Measurements from ENCODE around the gene MST1R.
"Not testable (repeated sequence)": the region's sequence is repeated elsewhere in the genome, so short reads cannot be mapped to it uniquely, and the experiment has no call there.

The MST1R gene

DNA sequence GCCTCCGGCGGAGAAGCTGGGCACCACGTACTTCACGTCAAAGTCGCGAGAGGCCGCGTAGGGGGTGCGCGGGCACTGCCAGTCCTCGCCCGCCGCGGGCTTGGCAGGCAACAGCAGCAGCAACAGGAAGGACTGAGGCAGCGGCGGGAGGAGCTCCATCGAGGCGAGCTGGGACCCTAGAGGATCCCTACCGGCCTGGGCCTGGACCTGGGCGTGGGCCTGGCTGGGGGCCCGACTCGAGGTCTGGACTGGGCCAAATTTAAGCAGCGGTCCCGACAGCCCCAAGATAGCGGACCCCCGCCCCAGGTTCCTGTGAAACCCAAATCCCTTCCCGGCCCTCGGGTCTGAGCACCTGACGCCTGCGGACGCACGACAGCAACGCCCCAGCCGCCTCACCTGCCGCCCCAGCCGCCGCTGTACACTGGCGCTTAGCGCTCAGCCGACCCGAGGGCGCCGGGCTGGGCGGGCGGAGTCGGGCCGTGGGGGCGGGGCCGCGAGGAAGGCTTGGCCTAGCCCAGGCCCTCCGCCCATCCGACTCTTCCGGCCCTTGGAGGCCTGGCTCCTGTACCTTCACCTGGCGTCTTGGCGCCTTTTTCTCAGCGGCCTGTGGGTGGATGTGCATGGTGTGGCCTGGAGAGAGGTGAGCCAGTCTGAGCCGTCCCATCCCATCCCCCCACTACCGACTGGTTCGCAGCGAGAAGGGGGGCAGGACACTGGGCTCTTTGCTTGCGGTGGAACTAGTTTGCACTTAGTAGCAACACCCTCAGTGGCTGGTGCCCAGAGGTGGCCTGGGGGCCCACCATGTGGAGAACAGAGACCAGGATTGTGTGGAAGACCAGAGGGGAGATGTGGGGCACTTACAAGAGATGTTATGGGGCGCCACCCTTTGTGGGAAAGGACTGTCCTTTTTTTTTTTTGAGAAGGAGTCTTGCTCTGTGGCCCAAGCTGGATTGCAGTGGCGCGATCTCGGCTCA, at the start of gene MST1R:
MST1R (minus strand) TSS at position 423 of the 974 bp plus-strand sequence; CDS start at position 159, 264 bp downstream.
- no peak for FAIRE-seq

DNA sequence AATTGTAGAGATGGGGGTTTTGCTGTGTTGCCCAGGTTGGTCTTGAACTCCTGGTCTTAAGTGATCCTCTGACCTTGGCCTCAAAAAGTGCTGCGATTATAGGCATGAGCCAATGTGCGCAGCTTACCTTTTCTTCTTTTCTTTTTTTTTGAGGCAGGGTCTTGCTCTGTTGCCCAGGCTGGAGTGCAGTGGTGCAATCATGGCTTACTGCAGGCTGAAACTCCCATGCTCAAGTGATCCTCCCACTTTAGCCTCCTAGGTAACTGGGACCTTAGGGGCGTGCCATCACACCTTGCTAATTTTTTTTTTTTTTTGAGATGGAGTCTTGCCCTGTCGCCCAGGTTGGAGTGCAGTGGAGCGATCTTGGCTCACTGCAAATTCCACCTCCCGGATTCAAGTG, 49.3 kb upstream of the MST1R start:
- FAIRE-seq = no peak

DNA sequence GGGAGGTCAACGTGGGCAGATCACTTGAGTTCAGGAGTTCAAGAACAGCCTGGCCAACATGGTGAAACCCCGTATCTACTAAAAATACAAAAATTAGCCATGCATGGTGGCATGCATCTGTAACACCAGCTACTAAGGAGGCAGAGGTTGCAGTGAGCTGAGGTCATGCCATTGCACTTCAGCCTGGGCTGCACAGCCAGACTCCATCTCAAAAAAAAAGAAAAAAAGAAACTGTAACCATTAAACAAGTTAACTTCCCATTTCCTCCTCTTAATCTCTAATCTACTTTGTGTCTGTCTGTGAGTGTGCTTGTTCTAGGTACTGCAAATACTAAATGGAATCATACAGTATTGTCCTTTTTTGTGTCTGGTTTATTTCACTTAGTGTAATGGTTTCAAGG, 39.0 kb upstream of the MST1R start:
- no peak for FAIRE-seq

DNA sequence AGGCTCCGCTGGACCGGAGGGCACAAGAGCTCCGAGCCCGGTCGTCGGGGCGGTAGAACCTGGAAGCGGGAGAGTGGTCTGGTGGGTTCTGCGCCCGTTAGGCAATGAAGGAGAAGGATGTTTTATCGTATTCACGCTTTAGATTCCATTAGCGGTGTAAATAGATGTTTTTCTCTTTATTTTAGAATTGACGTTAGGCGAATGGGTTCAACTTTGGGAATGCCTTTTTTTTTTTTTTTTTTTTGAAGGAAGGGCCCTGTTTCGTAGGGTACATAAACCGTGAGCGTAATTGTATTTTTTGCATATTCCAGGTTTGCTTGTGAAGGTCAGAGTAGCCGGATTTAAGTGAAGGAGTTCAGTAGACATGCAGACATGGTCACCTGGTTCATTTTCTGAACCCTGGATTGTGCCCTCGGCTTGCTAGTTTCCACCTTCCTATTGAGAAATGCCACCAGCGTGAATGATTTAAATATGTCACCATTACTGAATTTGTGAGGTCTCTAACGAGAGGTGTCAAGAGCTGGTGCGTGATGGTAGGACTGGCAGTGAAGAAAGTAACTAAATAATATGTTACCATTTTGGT, 37.1 kb upstream of the MST1R start:
- FAIRE-seq = no peak

DNA sequence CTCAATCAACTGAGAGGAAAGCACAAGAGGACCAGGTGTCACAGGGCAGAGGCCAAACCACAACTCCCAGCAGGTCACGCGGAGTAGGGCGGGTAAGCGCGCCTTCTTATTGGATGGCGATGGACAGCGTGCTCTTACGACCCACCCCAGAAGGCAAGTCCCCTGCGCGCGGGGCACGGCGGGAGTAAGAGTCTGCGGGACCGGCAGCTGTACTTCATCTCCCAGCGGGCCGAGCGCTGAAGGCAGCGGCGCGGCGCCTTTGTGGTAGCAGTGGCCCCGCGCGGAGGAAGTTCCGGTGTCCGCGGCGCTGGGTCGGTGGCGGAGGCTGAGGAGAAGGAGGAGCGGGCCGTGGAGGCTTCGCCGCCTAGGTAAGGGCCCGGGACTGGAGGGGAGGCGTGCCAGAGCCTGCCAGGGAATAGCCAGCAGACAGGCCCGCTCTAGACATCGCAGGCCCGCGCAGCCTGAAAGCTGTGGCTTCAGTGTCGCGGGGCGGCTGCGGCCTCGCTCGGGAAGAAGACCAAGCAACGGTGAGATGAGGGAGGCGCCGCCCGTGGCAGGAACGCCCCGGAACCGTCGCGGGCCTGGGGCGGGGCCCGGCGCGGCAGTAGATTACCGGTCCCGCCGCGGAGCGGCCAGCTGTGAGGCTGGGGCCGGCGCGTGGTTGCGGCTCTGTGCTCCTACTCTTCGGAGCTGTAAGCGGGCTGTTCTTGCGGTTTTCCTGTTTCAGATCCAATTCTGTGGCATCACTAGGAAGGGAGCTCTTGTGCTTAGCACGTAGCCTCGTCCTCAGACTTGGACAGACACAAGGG, 36.4 kb upstream of the MST1R start, which contains the start of gene RBM6:
RBM6 (plus strand) TSS at position 293 of the 809 bp plus-strand sequence. CDS start 22,492 bp downstream, outside the sequence.
- FAIRE-seq = peak; percentile 95

DNA sequence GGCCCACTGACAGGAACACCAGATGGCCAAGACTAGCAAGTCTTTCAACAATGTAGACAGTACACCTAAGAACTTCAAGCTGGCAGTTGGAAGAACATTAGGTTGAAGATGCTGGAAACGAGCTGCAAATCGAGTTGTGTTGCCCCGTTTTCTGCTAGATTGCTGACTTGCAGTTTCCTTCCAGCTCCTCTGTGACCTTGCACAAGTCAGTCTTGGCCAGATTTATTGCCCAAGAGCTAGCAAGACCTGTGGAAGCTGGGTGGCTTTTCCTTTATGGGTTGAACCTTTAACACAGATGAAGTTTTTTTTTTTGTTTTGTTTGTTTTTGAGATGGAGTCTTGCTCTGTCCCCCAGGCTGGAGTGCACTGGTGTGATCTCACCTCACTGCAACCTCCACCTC, 33.4 kb upstream of the MST1R start:
- no peak for FAIRE-seq

DNA sequence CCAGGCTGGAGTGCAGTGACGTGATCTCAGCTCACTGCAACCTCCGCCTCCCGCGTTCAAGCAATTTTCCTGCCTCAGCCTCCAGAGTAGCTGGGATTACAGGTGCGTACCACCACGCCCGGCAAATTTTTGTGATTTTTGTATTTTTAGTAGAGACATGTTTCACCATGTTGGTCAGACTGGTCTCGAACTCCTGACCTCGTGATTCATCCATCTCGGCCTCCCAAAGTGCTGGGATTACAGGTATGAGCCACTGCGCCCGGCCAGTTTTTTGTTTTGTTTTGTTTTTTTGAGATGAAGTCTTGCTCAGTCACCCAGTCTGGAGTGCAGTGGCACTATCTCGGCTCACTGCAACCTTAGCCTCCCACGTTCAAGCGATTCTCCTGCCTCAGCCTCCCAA, 28.6 kb upstream of the MST1R start:
- not testable (repeated sequence) for FAIRE-seq

DNA sequence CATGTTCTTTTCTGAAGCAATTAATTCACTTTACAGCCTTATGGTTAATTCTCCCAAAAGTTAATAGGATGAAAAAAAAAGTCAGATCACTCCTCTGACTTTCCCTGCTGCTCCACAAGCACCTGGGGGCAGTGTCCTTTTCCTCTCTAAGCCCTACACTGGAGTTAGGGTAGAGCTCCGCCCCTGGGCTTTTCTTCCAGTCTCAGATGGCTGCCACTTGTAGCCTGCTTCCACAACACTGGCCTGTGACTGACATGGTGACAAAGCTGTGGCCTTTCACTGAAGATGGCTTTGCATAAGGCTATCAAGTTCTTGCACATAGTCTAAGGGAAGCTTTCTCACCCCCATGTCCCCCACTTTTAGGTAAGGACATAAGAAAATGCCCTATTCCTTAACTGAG, 27.2 kb upstream of the MST1R start:
- no peak for FAIRE-seq

DNA sequence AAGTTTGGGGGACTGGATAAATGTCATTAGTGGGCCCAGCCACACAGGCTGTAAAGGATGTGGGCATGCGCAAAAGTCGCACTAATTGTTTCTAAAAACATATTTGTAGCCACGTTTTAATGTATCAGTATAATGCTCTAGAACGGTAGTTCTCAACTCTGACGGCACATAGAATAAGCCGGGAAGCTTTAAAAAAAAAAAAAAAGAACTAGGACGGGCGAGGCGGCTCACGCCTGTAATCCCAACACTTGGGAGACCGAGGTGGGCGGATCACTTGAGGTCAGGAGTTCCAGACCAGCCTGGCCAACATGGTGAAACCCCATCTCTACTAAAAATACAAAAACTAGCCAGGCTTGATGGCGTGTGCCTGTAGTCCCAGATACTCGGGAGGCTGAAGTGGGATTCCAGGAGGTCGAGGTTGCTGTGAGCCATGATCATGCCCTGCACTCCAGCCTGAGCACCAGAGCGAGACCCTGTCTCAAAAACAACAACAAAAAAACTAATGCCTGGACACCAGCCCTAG, 26.6 kb upstream of the MST1R start:
- no peak for FAIRE-seq

DNA sequence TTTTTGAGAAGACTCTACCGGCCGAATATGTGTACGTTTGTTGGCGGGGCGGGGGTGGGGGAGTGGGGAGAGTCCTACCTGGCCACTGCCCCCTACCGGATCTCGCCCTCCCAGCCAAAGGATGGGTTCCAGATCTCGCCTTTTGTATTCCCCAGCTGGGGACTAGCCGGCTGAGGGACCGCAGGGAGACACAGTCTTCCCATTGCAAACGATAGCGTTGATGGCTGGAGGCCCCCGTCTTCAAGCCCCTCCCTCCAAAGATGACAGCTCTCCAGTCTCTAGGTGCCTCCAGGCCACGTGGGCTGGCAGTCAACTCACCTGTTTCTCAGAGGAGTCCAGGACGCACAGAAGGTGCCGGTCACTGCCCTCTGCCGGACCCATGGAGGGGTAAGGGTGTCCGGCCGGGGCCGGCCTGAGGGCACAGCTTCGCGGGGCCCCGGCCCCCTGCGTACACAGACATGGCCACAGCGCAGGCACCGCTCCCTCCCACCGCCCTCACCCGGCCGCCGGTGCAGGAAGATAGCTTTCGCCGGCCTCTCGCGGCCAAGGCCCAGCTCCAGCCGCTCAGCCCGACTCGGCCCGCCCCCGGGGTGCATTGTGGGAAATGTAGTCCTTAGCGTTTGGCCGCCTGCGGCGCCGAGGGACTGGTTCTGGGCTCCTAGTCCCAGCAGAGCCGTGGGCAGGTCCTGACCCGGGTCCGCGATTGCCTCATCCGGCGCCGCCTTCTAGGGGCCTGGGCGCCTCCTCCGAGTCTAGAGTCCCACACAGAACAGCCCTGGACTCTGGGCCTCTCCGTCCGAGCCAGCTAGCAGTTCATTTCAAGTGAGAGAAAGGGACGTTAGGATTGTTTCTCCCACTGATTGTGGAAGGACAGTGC, 25.9 kb upstream of the MST1R start, which contains the start of gene MON1A:
MON1A (minus strand) TSS at position 521 of the 877 bp plus-strand sequence. CDS start 16,465 bp downstream, outside the sequence.
- FAIRE-seq = no peak

DNA sequence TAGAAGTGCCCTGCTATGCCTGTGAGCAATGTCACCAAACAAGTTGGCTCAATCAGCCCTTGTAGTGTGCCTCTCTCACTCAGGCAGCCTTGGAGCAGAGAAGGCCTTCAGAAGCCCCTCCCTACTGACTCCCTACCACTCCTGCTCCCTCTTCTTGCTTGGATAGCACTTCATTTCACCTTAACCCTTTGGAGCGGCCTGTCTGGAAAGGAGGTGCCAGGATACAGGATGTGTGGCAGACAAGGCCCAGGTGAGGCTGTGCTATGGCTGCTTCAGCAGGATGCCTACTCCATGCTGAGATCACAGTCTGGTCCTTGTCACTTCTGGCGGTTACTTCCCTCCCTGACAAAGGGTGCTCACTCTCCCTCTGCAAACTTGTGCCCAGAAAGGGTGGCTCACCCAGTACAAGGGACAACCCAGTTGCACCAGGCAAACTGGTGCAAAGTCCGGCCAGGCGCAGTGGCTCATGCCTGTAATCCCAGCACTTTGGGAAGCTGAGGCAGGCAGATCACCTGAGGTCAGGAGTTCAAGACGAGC, 24.9 kb upstream of the MST1R start:
- FAIRE-seq = no peak

DNA sequence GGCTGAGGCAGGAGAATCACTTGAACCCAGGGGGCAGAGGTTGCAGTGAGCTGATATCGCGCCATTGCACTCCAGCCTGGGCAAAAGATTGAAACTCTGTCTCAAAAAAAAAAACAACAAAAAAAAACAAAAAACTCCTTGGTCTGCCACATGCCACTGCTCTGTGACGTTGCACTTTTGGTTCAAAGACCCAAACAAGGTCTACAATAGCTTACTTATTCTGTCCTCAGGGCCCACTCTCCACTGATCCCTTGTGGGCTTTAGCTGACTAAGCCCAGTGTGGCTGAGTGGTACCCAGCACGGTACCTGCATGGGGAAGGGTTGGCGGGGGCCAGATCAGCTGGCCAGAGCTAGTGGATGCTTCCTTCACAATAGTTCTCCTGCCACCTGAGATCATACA, 24.1 kb upstream of the MST1R start:
- no peak for FAIRE-seq

DNA sequence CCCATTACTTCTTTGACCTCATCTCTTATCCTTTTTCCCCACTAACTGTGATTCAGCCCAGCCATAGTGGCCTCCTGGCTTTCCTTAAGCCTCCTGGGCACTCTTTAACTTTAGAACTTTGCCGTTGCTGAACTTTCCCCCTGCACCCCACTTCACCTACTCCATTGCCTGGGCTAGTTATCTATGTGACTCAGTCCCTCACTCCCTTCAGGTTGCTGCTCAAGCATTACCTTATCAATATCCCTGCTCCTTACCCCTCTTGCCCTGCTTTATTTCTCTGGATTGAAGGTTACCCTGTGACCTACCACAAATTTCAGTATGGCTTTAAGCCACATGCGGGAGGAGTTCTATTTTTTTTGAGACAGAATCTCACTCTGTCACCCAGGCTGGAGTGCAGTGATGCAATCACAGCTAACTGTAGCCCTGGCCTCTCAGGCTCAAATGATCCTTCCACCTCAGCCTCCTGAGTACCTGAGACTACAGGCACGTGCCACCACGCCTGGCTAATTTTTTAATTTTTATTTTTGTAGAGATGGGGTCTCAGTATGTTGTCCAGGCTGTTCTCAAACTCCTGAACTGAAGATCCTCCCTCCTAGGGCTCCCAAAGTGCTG, 22.6 kb upstream of the MST1R start:
- no peak for FAIRE-seq

DNA sequence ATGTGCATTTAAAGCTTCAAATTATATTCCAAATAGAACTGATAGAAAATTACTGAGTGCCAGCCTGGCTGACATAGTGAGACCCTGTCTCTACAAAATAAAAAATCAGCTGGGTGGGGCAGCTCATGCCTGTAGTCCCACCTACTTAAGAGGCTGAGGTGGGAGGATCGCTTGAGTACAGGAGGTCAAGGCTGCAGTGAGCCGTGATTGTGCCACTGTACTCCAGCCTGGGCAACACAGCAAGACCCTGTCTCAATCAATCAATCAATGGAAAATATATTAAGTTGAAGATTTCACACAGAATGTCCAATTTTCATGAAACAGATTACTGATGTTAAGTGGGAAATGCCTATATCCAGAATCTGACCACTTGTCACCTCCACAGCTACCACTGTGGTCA, 21.8 kb upstream of the MST1R start:
- FAIRE-seq = no peak

DNA sequence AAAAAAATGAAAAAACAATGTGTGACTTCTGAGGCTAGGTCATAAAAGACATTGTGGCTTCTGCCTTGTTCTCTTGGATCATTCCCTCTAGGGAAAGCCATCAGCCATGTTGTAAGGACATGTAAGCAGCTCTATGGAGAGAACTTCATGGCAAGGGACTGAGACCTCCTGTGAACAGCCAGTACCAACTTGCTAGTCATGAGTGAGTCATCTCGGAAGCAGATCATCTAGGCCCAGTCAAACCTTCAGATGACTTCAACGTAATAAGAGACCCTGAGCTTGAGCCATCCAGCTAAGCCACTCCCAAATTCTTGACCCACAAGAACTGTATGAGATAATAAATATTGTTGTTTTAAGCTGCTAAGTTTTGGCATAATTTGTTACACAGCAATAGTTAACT, 21.0 kb upstream of the MST1R start:
- FAIRE-seq = no peak

DNA sequence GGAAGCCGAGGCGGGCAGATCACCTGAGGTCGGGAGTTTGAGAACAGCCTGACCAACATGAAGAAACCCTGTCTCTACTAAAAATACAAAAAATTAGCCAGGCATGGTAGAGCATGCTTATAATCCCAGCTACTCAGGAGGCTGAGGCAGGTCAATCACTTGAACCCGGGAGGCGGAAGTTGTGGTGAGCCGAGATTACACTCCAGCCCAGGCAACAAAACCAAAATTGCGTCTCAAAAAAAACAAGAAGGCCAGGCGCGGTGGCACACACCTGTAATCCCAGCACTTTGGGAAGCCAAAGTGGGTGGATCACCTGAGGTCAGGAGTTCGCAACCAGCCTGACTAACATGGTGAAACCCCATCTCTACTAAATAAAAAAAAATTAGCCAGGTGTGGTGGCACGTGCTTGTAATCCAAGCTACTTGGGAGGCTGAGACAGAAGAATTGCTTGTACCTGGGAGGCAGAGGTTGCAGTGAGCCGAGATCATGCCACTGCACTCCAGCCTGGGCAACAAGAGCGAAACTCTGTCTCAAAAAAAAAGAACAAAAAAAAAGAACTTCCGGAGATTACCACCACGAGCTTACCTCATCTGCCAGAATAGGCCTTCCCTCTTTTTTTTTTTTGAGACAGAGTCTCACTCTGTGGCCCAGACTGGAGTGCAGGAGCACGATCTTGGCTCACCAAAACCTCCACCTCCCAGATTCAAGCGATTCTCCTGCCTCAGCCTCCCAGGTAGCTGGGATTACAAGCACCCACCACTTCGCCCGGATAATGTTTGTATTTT, 14.3 kb upstream of the MST1R start:
- not testable (repeated sequence) for FAIRE-seq

DNA sequence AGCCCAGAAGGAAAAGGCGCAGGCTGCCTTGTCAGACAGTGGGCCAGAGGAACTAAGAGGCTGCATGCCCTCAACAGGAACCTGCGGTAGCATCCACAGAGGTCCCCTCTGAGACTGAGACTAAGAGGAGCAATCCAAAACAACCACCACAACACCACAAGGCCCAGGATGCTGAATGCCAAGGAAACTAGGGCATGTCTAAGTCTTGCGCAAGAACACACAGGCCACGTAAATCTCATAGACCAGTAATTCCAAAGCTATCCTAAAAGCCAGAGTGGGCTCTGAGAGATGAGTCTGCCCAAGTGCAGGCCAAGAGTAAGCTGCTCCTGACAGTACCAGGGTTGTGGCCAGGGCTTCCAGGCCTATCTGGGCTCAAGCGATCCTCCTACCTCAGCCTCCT, 13.0 kb upstream of the MST1R start:
- no peak for FAIRE-seq

DNA sequence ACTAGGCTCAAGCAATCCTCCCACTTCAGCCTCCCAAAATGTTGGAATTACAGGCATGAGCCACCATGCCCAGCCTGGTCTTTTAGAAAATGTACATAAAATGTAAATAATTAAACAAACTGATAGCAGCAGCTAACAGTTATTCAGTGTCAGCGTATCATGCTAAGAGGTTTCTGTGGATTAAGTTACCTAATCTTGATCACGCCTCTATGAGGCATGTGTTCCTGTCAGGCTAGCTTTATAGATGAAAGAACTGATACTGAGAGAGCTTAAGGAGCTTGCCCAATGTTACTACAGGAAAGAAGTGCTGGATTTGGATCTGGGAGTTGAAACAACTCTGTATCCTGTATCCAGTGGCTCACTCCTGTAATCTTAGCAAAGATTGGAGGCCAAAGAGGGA, 11.2 kb upstream of the MST1R start:
- FAIRE-seq = no peak

DNA sequence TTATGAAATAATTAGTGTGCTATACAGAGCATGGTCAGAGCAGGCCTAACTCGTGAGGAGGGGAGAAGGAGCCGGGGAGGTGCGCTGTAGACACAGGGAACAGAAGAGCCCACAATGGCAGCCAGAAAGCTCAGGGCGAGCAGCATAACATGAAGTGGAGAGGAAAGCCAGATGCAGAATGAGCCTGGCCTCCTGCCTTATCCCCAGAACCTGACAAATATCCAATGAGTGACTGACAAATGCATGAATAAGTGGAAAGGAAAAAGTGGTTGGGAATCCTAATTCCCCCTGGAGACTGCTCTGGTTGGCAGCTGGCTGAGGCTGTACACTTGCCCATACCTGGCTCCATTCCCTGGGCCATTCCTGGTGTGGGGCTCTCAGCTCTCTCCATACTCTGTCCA, 9.2 kb upstream of the MST1R start:
- FAIRE-seq = no peak

DNA sequence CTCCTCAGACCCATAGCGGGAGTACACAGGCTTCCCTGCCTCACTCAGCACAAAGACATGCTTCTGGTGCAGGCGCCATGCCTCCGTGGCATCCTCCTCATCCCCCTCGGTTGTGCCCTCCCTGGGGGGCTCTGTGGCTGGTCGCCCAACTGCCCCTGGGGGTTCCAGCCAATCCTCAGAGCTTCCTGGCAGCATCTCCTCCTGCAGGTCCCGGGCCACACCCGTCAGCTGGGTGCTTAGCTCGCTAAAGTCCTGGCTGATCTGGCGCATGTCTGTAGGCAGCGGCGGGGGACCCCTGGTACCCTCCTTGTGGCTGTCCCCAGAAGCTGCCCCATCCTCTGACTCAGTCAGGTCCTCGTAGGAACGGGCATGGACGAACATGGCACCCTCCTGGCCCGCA, 7.9 kb upstream of the MST1R start:
- FAIRE-seq = no peak

DNA sequence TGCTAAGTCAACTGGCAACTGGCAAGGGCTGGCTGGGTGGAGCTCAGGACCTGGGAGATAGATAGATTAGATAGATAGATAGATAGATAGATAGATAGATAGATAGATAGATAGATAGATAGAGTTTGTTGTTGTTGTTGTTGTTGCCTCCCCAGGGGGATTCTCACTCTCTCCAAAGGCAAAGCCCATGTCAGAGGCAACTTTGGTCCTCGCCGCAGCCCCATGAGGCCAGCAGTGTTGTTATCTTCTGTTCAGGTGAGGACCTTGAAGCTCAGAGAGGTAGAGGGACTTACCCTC, 7.4 kb upstream of the MST1R start:
- no peak for FAIRE-seq
